C4-2B (cell line): ENCODE measurements around the gene PI16.
"Not testable (repeated sequence)": the region's sequence is repeated elsewhere in the genome, so short reads cannot be mapped to it uniquely, and the experiment has no call there.

ENCODE experiments used
- H3K27ac ChIP-seq: fragments of 450-650 bp; 2 replicates; pipeline ENCODE4 v1.5.1; 2017
- ZFX ChIP-seq: fragments of 450-650 bp; IDR thresholded peaks from 2 replicates; pipeline ENCODE4 v1.6.1; 2017
- TF ChIP-seq, protein P1 (sequence below): fragments of 450-650 bp; conservative IDR thresholded peaks from 2 replicates; pipeline ENCODE4 v1.5.1; 2017; ENCODE audit warnings: mild to moderate bottlenecking

PI16 gene

GRCh38 chr6:36984581-36985416 lies 30.3 kb downstream of the PI16 start:
- H3K27ac ChIP-seq = peak overlapping the region; percentile 93
- TF ChIP-seq ZFX = no peak
- TF ChIP-seq, protein P1, sequence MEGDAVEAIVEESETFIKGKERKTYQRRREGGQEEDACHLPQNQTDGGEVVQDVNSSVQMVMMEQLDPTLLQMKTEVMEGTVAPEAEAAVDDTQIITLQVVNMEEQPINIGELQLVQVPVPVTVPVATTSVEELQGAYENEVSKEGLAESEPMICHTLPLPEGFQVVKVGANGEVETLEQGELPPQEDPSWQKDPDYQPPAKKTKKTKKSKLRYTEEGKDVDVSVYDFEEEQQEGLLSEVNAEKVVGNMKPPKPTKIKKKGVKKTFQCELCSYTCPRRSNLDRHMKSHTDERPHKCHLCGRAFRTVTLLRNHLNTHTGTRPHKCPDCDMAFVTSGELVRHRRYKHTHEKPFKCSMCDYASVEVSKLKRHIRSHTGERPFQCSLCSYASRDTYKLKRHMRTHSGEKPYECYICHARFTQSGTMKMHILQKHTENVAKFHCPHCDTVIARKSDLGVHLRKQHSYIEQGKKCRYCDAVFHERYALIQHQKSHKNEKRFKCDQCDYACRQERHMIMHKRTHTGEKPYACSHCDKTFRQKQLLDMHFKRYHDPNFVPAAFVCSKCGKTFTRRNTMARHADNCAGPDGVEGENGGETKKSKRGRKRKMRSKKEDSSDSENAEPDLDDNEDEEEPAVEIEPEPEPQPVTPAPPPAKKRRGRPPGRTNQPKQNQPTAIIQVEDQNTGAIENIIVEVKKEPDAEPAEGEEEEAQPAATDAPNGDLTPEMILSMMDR = no peak

GRCh38 chr6:36985417-36985807 lies 30.9 kb downstream of the PI16 start:
- TF ChIP-seq, protein P1 = no peak
- TF ChIP-seq ZFX = no peak
- H3K27ac ChIP-seq = peak overlapping the region; percentile 93

- peak within 1 kb of the TSS; percentile 93 for H3K27ac ChIP-seq
- peak; percentile 86 for TF ChIP-seq ZFX
- TF ChIP-seq, protein P1 = no peak
Observed at GRCh38 chr6:36985808-36986703, 31.5 kb downstream of the PI16 start, which contains the start of gene MTCH1. Gene MTCH1, minus strand, starts transcription at chr6:36986196. Its CDS starts 23 bp downstream, at chr6:36986173.

GRCh38 chr6:36986704-36987047 lies 32.1 kb downstream of the PI16 start:
- peak overlapping the region; percentile 93 for H3K27ac ChIP-seq
- peak; percentile 38 for TF ChIP-seq ZFX
- TF ChIP-seq, protein P1 = no peak

GRCh38 chr6:36989264-36989663 lies 34.7 kb downstream of the PI16 start:
- TF ChIP-seq ZFX = no peak
- TF ChIP-seq, protein P1 = no peak
- H3K27ac ChIP-seq = no peak overlapping the region

DNA sequence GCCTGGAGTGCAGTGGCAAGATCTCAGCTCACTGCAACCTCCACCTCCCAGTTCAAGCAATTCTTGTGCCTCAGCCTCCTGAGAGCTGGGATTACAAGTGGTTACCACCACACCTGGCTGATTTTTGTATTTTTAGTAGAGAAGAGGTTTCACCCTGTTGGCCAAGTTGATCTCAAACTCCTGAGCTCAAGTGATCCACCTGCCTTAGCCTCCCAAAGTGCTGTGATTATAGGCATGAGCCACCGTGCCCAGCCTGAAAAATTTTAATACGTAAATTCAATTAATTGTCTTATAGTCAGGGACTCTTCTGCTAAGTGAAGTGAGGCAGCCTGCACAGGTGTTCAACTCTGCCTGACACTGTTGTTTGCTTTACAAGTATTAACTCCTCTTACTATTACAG lies 35.9 kb downstream of the PI16 start:
- H3K27ac ChIP-seq = not testable (repeated sequence)

- TF ChIP-seq, protein P1 = no peak
- peak; percentile 53; the same call in 1 of the 2 replicates for TF ChIP-seq ZFX
- H3K27ac ChIP-seq = peak overlapping the region; percentile 54
Observed at GRCh38 chr6:36997811-36998722, 43.5 kb downstream of the PI16 start.
